HEK293T (cell line): ENCODE measurements around the gene TAOK3.

Experiments
- ELF4 ChIP-seq: fragments of 450-650 bp; IDR thresholded peaks from 2 replicates; pipeline ENCODE4 v1.6.1; 2017; ENCODE audit warnings: antibody characterized with exemption
- FOXA1 ChIP-seq: fragments of 450-650 bp; IDR thresholded peaks from 2 replicates; pipeline ENCODE4 v1.6.1; 2016; ENCODE audit warnings: mild to moderate bottlenecking
- SP1 ChIP-seq: fragments of 450-650 bp; IDR thresholded peaks from 2 replicates; pipeline ENCODE4 v1.6.1; 2017
- SUZ12 ChIP-seq: fragments of 450-650 bp; IDR thresholded peaks from 2 replicates; pipeline ENCODE4 v1.6.1; 2016; ENCODE audit warnings: mild to moderate bottlenecking
- TARDBP ChIP-seq: fragments of 450-650 bp; IDR thresholded peaks from 2 replicates; pipeline ENCODE4 v1.6.1; 2016

- TF ChIP-seq SP1: no peak
- TF ChIP-seq ELF4: no peak
- no peak for TF ChIP-seq SUZ12
- TF ChIP-seq FOXA1: no peak
- TF ChIP-seq TARDBP: no peak
Observed at GRCh38 chr12:118193477-118193876, 179.2 kb downstream of the TAOK3 start.
